ENCODE data around the gene CTSF. TPM values are rescaled to one million over a fixed set of nuclear protein-coding genes. Genes with fewer than 3 reads are reported as not detected.

CTSF gene
- total RNA-seq, 2 donors from 2014 or later: 5.0 to 18.6 TPM

GRCh38 chr11:66566221-66566620, 2.2 kb downstream of the CTSF start:
- Mint-ChIP-seq H3K4me3 (no peak overlapping the region), H3K9me3 (peaks cover 9% of the 10 kb centered on the region), H3K27ac (no peak overlapping the region), H3K4me1 (peaks cover 13% of the 10 kb centered on the region), H3K27me3 (ENCODE audit: insufficient read depth) (peaks cover 4% of the 10 kb centered on the region), H3K36me3 (ENCODE audit: low read depth) (no peaks in the 10 kb centered on the region)
- Histone ChIP-seq H3K4me1 (ENCODE audit: control insufficient read depth, insufficient read depth, low read length) (peaks cover 6% of the 10 kb centered on the region), H3K27ac (ENCODE audit: low read depth, low read length) (no peak overlapping the region), H3K9me3 (ENCODE audit: control insufficient read depth, low read length) (peaks cover 7% of the 10 kb centered on the region), H3K27me3 (ENCODE audit: control insufficient read depth, insufficient read depth, low read length, poor library complexity, severe bottlenecking) (no peaks in the 10 kb centered on the region), H3K4me3 (ENCODE audit: low read length) (no peak overlapping the region), H3K9ac (ENCODE audit: extremely low read depth, low read length, poor library complexity, severe bottlenecking) (no peak overlapping the region), H3K36me3 (ENCODE audit: control insufficient read depth, insufficient read depth, low read length) (no peaks in the 10 kb centered on the region)
- no peak for DNase-seq
- WGBS, 2 experiments (ENCODE audit: insufficient coverage in 1 of 2, insufficient read length in 1 of 2): 94 to 95% methylated on average over 5 to 8 of the region's 8 CpGs
- no peak for TF ChIP-seq CTCF (conservative IDR thresholded peaks at IDR 0.05)

GRCh38 chr11:66564984-66565383, 3.4 kb downstream of the CTSF start:
- DNase-seq: no peak
- 96 to 100% methylated on average over 2 to 5 of the region's 5 CpGs for WGBS, 2 experiments (ENCODE audit: insufficient coverage in 1 of 2, insufficient read length in 1 of 2)
- H3K27me3 ChIP-seq (ENCODE audit: control insufficient read depth, insufficient read depth, low read length, poor library complexity, severe bottlenecking): no peaks in the 10 kb centered on the region
- H3K36me3 ChIP-seq (ENCODE audit: control insufficient read depth, insufficient read depth, low read length): no peaks in the 10 kb centered on the region
- peaks cover 3% of the 10 kb centered on the region for H3K4me1 Mint-ChIP-seq
- H3K4me3 Mint-ChIP-seq: no peak overlapping the region
- no peak for TF ChIP-seq CTCF (conservative IDR thresholded peaks at IDR 0.05)
- H3K36me3 Mint-ChIP-seq (ENCODE audit: low read depth): no peaks in the 10 kb centered on the region
- no peak overlapping the region for H3K4me3 ChIP-seq (ENCODE audit: low read length)
- H3K9me3 Mint-ChIP-seq: peaks cover 3% of the 10 kb centered on the region
- no peak overlapping the region for H3K9ac ChIP-seq (ENCODE audit: extremely low read depth, low read length, poor library complexity, severe bottlenecking)
- peaks cover 6% of the 10 kb centered on the region for H3K27me3 Mint-ChIP-seq (ENCODE audit: insufficient read depth)
- no peak overlapping the region for H3K27ac Mint-ChIP-seq
- no peaks in the 10 kb centered on the region for H3K4me1 ChIP-seq (ENCODE audit: control insufficient read depth, insufficient read depth, low read length)
- no peak overlapping the region for H3K27ac ChIP-seq (ENCODE audit: low read depth, low read length)
- peaks cover 7% of the 10 kb centered on the region for H3K9me3 ChIP-seq (ENCODE audit: control insufficient read depth, low read length)

GRCh38 chr11:66564538-66564937, 3.9 kb downstream of the CTSF start:
- H3K9me3 ChIP-seq (ENCODE audit: control insufficient read depth, low read length): peaks cover 7% of the 10 kb centered on the region
- no peaks in the 10 kb centered on the region for H3K4me1 ChIP-seq (ENCODE audit: control insufficient read depth, insufficient read depth, low read length)
- Mint-ChIP-seq H3K27ac (no peak overlapping the region), H3K36me3 (ENCODE audit: low read depth) (no peaks in the 10 kb centered on the region), H3K4me3 (no peak overlapping the region), H3K9me3 (peaks cover 3% of the 10 kb centered on the region), H3K4me1 (no peaks in the 10 kb centered on the region), H3K27me3 (ENCODE audit: insufficient read depth) (peaks cover 6% of the 10 kb centered on the region)
- no peak overlapping the region for H3K9ac ChIP-seq (ENCODE audit: extremely low read depth, low read length, poor library complexity, severe bottlenecking)
- H3K27ac ChIP-seq (ENCODE audit: low read depth, low read length): no peak overlapping the region
- no peaks in the 10 kb centered on the region for H3K36me3 ChIP-seq (ENCODE audit: control insufficient read depth, insufficient read depth, low read length)
- 88 to 95% methylated on average over 11 to 14 of the region's 14 CpGs for WGBS, 2 experiments (ENCODE audit: insufficient coverage in 1 of 2, insufficient read length in 1 of 2)
- DNase-seq: no peak
- H3K4me3 ChIP-seq (ENCODE audit: low read length): no peak overlapping the region
- no peaks in the 10 kb centered on the region for H3K27me3 ChIP-seq (ENCODE audit: control insufficient read depth, insufficient read depth, low read length, poor library complexity, severe bottlenecking)
- TF ChIP-seq CTCF (conservative IDR thresholded peaks at IDR 0.05): no peak
